ENCODE data around the gene DGKI. TPM values are rescaled to one million over a fixed set of nuclear protein-coding genes. Genes with fewer than 3 reads are reported as not detected.

The DGKI gene
- total RNA-seq, 1 experiment from 2014 or later = 0.55 TPM

GRCh38 chr7:137875746-137876145 is 29.0 kb upstream of the DGKI start:
- no peak overlapping the region for H2BK20ac ChIP-seq (ENCODE audit: low read depth, low read length, poor library complexity, severe bottlenecking)
- Mint-ChIP-seq H3K27me3 (ENCODE audit: low read depth) (no peaks in the 10 kb centered on the region), H3K4me1 (peaks cover 64 to 69% of the 10 kb centered on the region in 2 experiments), H3K36me3 (ENCODE audit: insufficient read depth in 1 of 3, low read depth in 3 of 3) (peaks cover 26 to 70% (median 52%) of the 10 kb centered on the region in 3 experiments; a peak in 6 of 7 replicates), H3K27ac (peak overlapping the region in 1 of 3 experiments; percentile 87; a peak in 1 of 7 replicates), H3K4me3 (no peak overlapping the region), H3K9me3 (no peaks in the 10 kb centered on the region)
- no peak overlapping the region for H3K23ac ChIP-seq (ENCODE audit: insufficient read length, low read depth, low read length)
- no peak overlapping the region for H4K5ac ChIP-seq (ENCODE audit: insufficient read length, low read depth, low read length)
- H3K9ac ChIP-seq (ENCODE audit: extremely low read depth, insufficient read length, low read length) = no peak overlapping the region
- no peak overlapping the region for H2BK15ac ChIP-seq (ENCODE audit: low read depth, low read length)
- H3K27me3 ChIP-seq (ENCODE audit: insufficient read depth, low read length) = no peaks in the 10 kb centered on the region
- no peak overlapping the region for H3T11ph ChIP-seq (ENCODE audit: low read length)
- peaks cover 22% of the 10 kb centered on the region for H3K4me1 ChIP-seq (ENCODE audit: insufficient read depth, low read length)
- no peak overlapping the region for H2BK120ac ChIP-seq (ENCODE audit: low read depth, low read length, poor library complexity, severe bottlenecking)
- no peak overlapping the region for H3K18ac ChIP-seq (ENCODE audit: insufficient read length, low read depth, low read length)
- H4K8ac ChIP-seq (replicated peaks; ENCODE audit: insufficient read length, low read depth, low read length) = no peak overlapping the region
- H3K23me2 ChIP-seq (ENCODE audit: insufficient read length, low read depth, low read length, poor library complexity, severe bottlenecking) = no peaks in the 10 kb centered on the region
- H4K20me1 ChIP-seq (ENCODE audit: control insufficient read depth, insufficient read depth, insufficient read length) = no peaks in the 10 kb centered on the region
- H3K9me3 ChIP-seq (ENCODE audit: control insufficient read depth, low read depth, low read length) = no peaks in the 10 kb centered on the region
- H3K79me1 ChIP-seq (ENCODE audit: insufficient read depth, low read depth, low read length, poor library complexity, severe bottlenecking) = no peaks in the 10 kb centered on the region
- no peak overlapping the region for H2BK12ac ChIP-seq (ENCODE audit: insufficient read length, low read depth, low read length)
- no peaks in the 10 kb centered on the region for H3K79me2 ChIP-seq (ENCODE audit: insufficient read depth, low read length)
- no peak overlapping the region for H3K14ac ChIP-seq (ENCODE audit: insufficient read depth, low read length)
- no peak overlapping the region for H3K56ac ChIP-seq (ENCODE audit: insufficient read length, low read depth, low read length)
- no peak overlapping the region for H2AFZ ChIP-seq (ENCODE audit: low read length)
- H2BK5ac ChIP-seq (ENCODE audit: insufficient read length, low read length) = no peak overlapping the region
- no CpG with 5 or more reads among the region's 4 CpGs for WGBS (ENCODE audit: extremely low coverage, insufficient read length, low lambda C conversion rate)
- no peak overlapping the region for H3K4ac ChIP-seq (ENCODE audit: low read depth, low read length)
- H3K4me2 ChIP-seq (ENCODE audit: insufficient read depth, insufficient read length, low read length) = no peak overlapping the region
- H4K91ac ChIP-seq (ENCODE audit: insufficient read length, low read depth, low read length) = no peak overlapping the region
- no peak overlapping the region for H3K27ac ChIP-seq (ENCODE audit: insufficient read length, low read depth, low read length)
- DNase-seq = no peak
- no peak overlapping the region for H2AK5ac ChIP-seq (ENCODE audit: insufficient read length, low read length)
- no peak for TF ChIP-seq CTCF (conservative IDR thresholded peaks at IDR 0.05)
